Pancreas (tissue), 10 donors: ENCODE data around the gene DDX1. TPM values are rescaled to one million over a fixed set of nuclear protein-coding genes. Genes with fewer than 3 reads are reported as not detected.

Source experiments
- ATAC-seq, 4 donors: fragments of 200-7000 bp; cut with Tn5 transposase; one replicate each; pipeline versions ENCODE4 v1.8.0 to v1.9.1; 2020; ENCODE audit warnings: mild to moderate bottlenecking in 4 of 4, moderate library complexity in 4 of 4
- DNase-seq, 6 donors: peaks; one replicate each; pipeline ENCODE4 v3.0.0-alpha.2; 2020
- FAIRE-seq: peaks from 2 replicates; lab custom pipeline; 2012; peaks lifted over from hg19 to GRCh38; lab: Jason Lieb, UNC
- H3K27ac ChIP-seq, 4 donors: fragments of 200-600 bp; sonication (generic); 1 replicate in 3 of 4; 2 replicates in 1 of 4; pipeline versions ENCODE4 v1.5.0 to v1.8.0; 2020
- H3K27me3 ChIP-seq, 4 donors: fragments of 200-600 bp; one replicate each; pipeline ENCODE4 v1.8.0; 2021
- H3K36me3 ChIP-seq, 3 donors: fragments of 200-600 bp; sonication (generic) in 1 of 3; one replicate each; pipeline versions ENCODE4 v1.5.0 to v1.8.0; 2020 to 2021
- H3K4me1 ChIP-seq, 3 donors: fragments of 200-600 bp; one replicate each; pipeline ENCODE4 v1.8.0; 2021
- H3K4me3 ChIP-seq, 4 donors: fragments of 200-600 bp; sonication (generic) in 2 of 4; one replicate each; pipeline versions ENCODE4 v1.5.0 to v1.8.0; 2020 to 2021
- H3K9me3 ChIP-seq, 4 donors: fragments of 200-600 bp; one replicate each; pipeline ENCODE4 v1.8.0; 2021
- CTCF ChIP-seq, 4 donors: fragments of 200-600 bp; sonication (generic) in 3 of 4; IDR thresholded peaks; one replicate each; pipeline versions ENCODE4 v1.5.0 to v1.8.0; 2021; ENCODE audit warnings: antibody characterized with exemption in 4 of 4
- WGBS, 2 donors: extraction: QIAGEN DNeasy Blood & Tissue Kit; methylation state at CpG; one replicate each; pipeline ENCODE4 v1.1.7; 2013; 5-methylcytosine and 5-hydroxymethylcytosine counted together
- intact Hi-C, 3 donors: fragments of 100-400 bp; cut with DNase I; formaldehyde crosslinking; loops; one replicate each; pipeline versions ENCODE4 v1.11.1 to v1.14.2; 2022
- polyA plus RNA-seq, 2 donors: library from polyadenylated mRNA; stranded (reverse); fragments of 200-250 nt; gene quantifications; one replicate each; pipeline ENCODE4 v1.2.3, GENCODE V29; 2013
- total RNA-seq, 6 donors: library from RNA; stranded (reverse); fragmentation: NEBNext Ultra II Directional in 4 of 6; extraction: Animal tissue kit (Norgen Biotek cat#: 25700) in 4 of 6; gene quantifications; one replicate each; pipeline versions ENCODE4 v1.2.1 to v1.2.4, GENCODE V29; 2021 to 2023
- donor health status: healthy with polysubstance abuse.
- donor health status: DM: no; HTN: no; CAD: no; lungs with moderate emphysema.
- donor health status: DM: no; HTN: no; CAD: no.
- donor health status: control.
- donor health status: control.
- donor health status: Bipolar disorder and iron deficiency.
- donor health status: DM: yes; HTN: yes; CAD: no.
- donor health status: DM: no; HTN: no; CAD: no.
- donor health status: DM: no; HTN: no; CAD: no.
- donor health status: DM: yes; HTN: yes; CAD: no.

The DDX1 gene
- total and polyA plus RNA-seq, 8 donors, result 25.5 to 55.1 (median 43.1) TPM

GRCh38 chr2:15562354-15563031 lies 29.2 kb upstream of the DDX1 start:
- Histone ChIP-seq H3K27me3 (no peaks in the 10 kb centered on the region), H3K9me3 (no peaks in the 10 kb centered on the region), H3K27ac (peak overlapping the region in 1 of 4 donors; percentile 62), H3K4me3 (peak overlapping the region in 1 of 4 donors; percentile 82), H3K4me1 (peaks cover 0 to 29% (median 23%) of the 10 kb centered on the region in 3 donors), H3K36me3 (no peaks in the 10 kb centered on the region)
- intact Hi-C loops, result no loop called here
- FAIRE-seq, result no peak
- TF ChIP-seq CTCF (IDR thresholded peaks at IDR 0.05), result no peak
- ATAC-seq, result no peak
- 67 to 72% methylated on average over 6 of the region's 6 CpGs for WGBS, 2 donors
- no peak for DNase-seq

GRCh38 chr2:15563227-15564100 lies 28.2 kb upstream of the DDX1 start:
- TF ChIP-seq CTCF (IDR thresholded peaks at IDR 0.05), result no peak
- Histone ChIP-seq H3K27ac (no peak overlapping the region), H3K9me3 (no peaks in the 10 kb centered on the region), H3K4me1 (peaks cover 0 to 19% (median 14%) of the 10 kb centered on the region in 3 donors), H3K36me3 (no peaks in the 10 kb centered on the region), H3K27me3 (no peaks in the 10 kb centered on the region), H3K4me3 (no peak overlapping the region)
- intact Hi-C loops, result no loop called here
- FAIRE-seq, result no peak
- WGBS, 2 donors, result 73 to 89% methylated on average over 9 of the region's 9 CpGs
- DNase-seq, result no peak
- ATAC-seq, result no peak

DNA sequence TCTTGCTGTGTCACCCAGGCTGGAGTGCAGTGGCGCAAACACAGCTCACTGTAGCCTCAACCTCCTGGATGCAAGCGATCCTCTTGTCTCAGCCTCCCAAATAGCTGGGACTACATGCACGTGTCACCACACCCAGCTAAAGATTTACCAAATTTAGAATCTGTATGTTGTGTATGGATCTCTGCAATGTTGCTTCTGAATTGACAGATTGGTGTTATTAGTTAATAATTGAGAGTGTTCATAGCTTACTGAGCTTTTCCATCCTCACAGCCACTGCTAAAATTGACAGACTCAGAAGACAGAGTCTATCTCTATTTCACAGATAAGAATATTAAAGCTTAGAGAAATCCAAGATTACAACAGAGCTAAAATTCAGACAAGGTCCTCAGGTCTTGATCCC lies 26.3 kb upstream of the DDX1 start:
- no peak for DNase-seq
- Histone ChIP-seq H3K36me3 (no peaks in the 10 kb centered on the region), H3K27ac (no peak overlapping the region), H3K4me3 (no peak overlapping the region), H3K27me3 (no peaks in the 10 kb centered on the region), H3K9me3 (no peaks in the 10 kb centered on the region), H3K4me1 (peaks cover 0 to 4% (median 0%) of the 10 kb centered on the region in 3 donors)
- 64 to 73% methylated on average over 3 of the region's 3 CpGs for WGBS, 2 donors
- no peak for FAIRE-seq
- TF ChIP-seq CTCF (IDR thresholded peaks at IDR 0.05), result no peak
- no peak for ATAC-seq
- intact Hi-C loops, result no loop called here

GRCh38 chr2:15565994-15566671 lies 25.5 kb upstream of the DDX1 start:
- Histone ChIP-seq H3K36me3 (no peaks in the 10 kb centered on the region), H3K27me3 (no peaks in the 10 kb centered on the region), H3K9me3 (no peaks in the 10 kb centered on the region), H3K4me1 (peaks cover 0 to 4% (median 0%) of the 10 kb centered on the region in 3 donors), H3K4me3 (no peak overlapping the region), H3K27ac (no peak overlapping the region)
- WGBS, 2 donors, result 34 to 36% methylated on average over 2 of the region's 2 CpGs
- intact Hi-C loops, result no loop called here
- no peak for FAIRE-seq
- DNase-seq, result no peak
- no peak for ATAC-seq
- TF ChIP-seq CTCF (IDR thresholded peaks at IDR 0.05), result no peak
